ENCODE measurements around the gene TRPC3. TPM values are rescaled to one million over a fixed set of nuclear protein-coding genes. Genes with fewer than 3 reads are reported as not detected.
"Not testable (repeated sequence)": the region's sequence is repeated elsewhere in the genome, so short reads cannot be mapped to it uniquely, and the experiment has no call there.

TRPC3 gene
- total and polyA plus RNA-seq, 4 donors = 0.06 to 0.33 (median 0.09) TPM

- Histone ChIP-seq H3K9ac (ENCODE audit: low read depth in 1 of 2, low read length in 2 of 2) (no peak overlapping the region), H3K4me1 (ENCODE audit: control insufficient read depth in 4 of 4, insufficient read depth in 4 of 4, low read length in 3 of 4) (no peaks in the 10 kb centered on the region), H3K4me3 (ENCODE audit: low read depth in 1 of 3, low read length in 3 of 3) (no peak overlapping the region), H3K36me3 (ENCODE audit: control insufficient read depth in 4 of 4, insufficient read depth in 3 of 4, low read depth in 1 of 4, low read length in 3 of 4) (no peaks in the 10 kb centered on the region), H3K9me3 (ENCODE audit: control insufficient read depth in 4 of 4, low read length in 3 of 4) (peaks cover 0 to 8% (median 0%) of the 10 kb centered on the region in 4 donors), H3K27me3 (ENCODE audit: control insufficient read depth in 4 of 4, insufficient read depth in 4 of 4, low read length in 3 of 4) (peaks cover 0 to 3% (median 0%) of the 10 kb centered on the region in 4 donors), H3K27ac (ENCODE audit: low read depth in 1 of 2, low read length in 2 of 2) (no peak overlapping the region)
- TF ChIP-seq CTCF (IDR thresholded peaks at IDR 0.05; ENCODE audit: low read depth, low read length, missing input control) = no peak
- TF ChIP-seq GABPA (IDR thresholded peaks at IDR 0.05 in 1 of 2, conservative IDR thresholded peaks at IDR 0.05 in 1 of 2) = no peak
- TF ChIP-seq ZBTB33 (IDR thresholded peaks at IDR 0.05) = no peak
- no peak for TF ChIP-seq RXRA (IDR thresholded peaks at IDR 0.05)
- no peak for TF ChIP-seq SP1 (IDR thresholded peaks at IDR 0.05)
- TF ChIP-seq ATF3 (IDR thresholded peaks at IDR 0.05) = no peak
- no peak for TF ChIP-seq MAX (IDR thresholded peaks at IDR 0.05)
- no peak for TF ChIP-seq HNF4A (conservative IDR thresholded peaks at IDR 0.05)
- TF ChIP-seq JUND (IDR thresholded peaks at IDR 0.05) = no peak
- TF ChIP-seq REST (IDR thresholded peaks at IDR 0.05) = no peak
- no peak for TF ChIP-seq HNF4G (IDR thresholded peaks at IDR 0.05)
- DNase-seq (ENCODE audit: low spot score) = no peak
- 39% methylated on average over 2 of the region's 2 CpGs for WGBS
Measured at GRCh38 chr4:121930304-121930703, 21.6 kb downstream of the TRPC3 start.

- TF ChIP-seq RAD21 (IDR thresholded peaks at IDR 0.05) (no peak), HNF4A (conservative IDR thresholded peaks at IDR 0.05) (no peak), MAX (IDR thresholded peaks at IDR 0.05) (no peak), YY1 (IDR thresholded peaks at IDR 0.05) (no peak), HNF4G (IDR thresholded peaks at IDR 0.05) (no peak), RXRA (IDR thresholded peaks at IDR 0.05) (no peak)
- Histone ChIP-seq H3K9me3 (ENCODE audit: control insufficient read depth in 4 of 4, low read length in 3 of 4) (peaks cover 0 to 7% (median 0%) of the 10 kb centered on the region in 4 donors), H3K27ac (ENCODE audit: low read depth in 1 of 2, low read length in 2 of 2) (no peak overlapping the region), H3K4me3 (ENCODE audit: low read depth in 1 of 3, low read length in 3 of 3) (no peak overlapping the region), H3K36me3 (ENCODE audit: control insufficient read depth in 4 of 4, insufficient read depth in 3 of 4, low read depth in 1 of 4, low read length in 3 of 4) (no peaks in the 10 kb centered on the region), H3K9ac (ENCODE audit: low read depth in 1 of 2, low read length in 2 of 2) (no peak overlapping the region), H3K4me1 (ENCODE audit: control insufficient read depth in 4 of 4, insufficient read depth in 4 of 4, low read length in 3 of 4) (no peaks in the 10 kb centered on the region), H3K27me3 (ENCODE audit: control insufficient read depth in 4 of 4, insufficient read depth in 4 of 4, low read length in 3 of 4) (peaks cover 0 to 3% (median 0%) of the 10 kb centered on the region in 4 donors)
- DNase-seq (ENCODE audit: low spot score) = no peak
- 83% methylated on average over 1 of the region's 1 CpG for WGBS
Measured at GRCh38 chr4:121927948-121928347, 23.9 kb downstream of the TRPC3 start.

- not testable (repeated sequence) for DNase-seq (ENCODE audit: low spot score); H3K27me3 ChIP-seq (ENCODE audit: control insufficient read depth in 4 of 4, insufficient read depth in 4 of 4, low read length in 3 of 4); H3K27ac ChIP-seq (ENCODE audit: low read depth in 1 of 2, low read length in 2 of 2); H3K4me1 ChIP-seq (ENCODE audit: control insufficient read depth in 4 of 4, insufficient read depth in 4 of 4, low read length in 3 of 4); H3K36me3 ChIP-seq (ENCODE audit: control insufficient read depth in 4 of 4, insufficient read depth in 3 of 4, low read depth in 1 of 4, low read length in 3 of 4); H3K4me3 ChIP-seq (ENCODE audit: low read depth in 1 of 3, low read length in 3 of 3); H3K9me3 ChIP-seq (ENCODE audit: control insufficient read depth in 4 of 4, low read length in 3 of 4); H3K9ac ChIP-seq (ENCODE audit: low read depth in 1 of 2, low read length in 2 of 2)
- WGBS = 92% methylated on average over 5 of the region's 5 CpGs
Measured at GRCh38 chr4:121926490-121926889, 25.4 kb downstream of the TRPC3 start.

Measured in liver (tissue), 9 donors.